TTC549 (cell line): Measurements from ENCODE around the gene STEAP4.
"Not testable (repeated sequence)": the region's sequence is repeated elsewhere in the genome, so short reads cannot be mapped to it uniquely, and the experiment has no call there.

ENCODE experiments used
- FAIRE-seq: peaks from 2 replicates; lab custom pipeline; 2012; peaks lifted over from hg19 to GRCh38; lab: Jason Lieb, UNC

The STEAP4 gene

GRCh38 chr7:88268051-88268450, 38.6 kb downstream of the STEAP4 start:
- FAIRE-seq: no peak

- no peak for FAIRE-seq
Measured at GRCh38 chr7:88267421-88267820, 39.3 kb downstream of the STEAP4 start.

GRCh38 chr7:88264987-88265386, 41.7 kb downstream of the STEAP4 start:
- FAIRE-seq: not testable (repeated sequence)

- FAIRE-seq: no peak
Measured at GRCh38 chr7:88262562-88262961, 44.1 kb downstream of the STEAP4 start.

GRCh38 chr7:88260719-88261118, 46.0 kb downstream of the STEAP4 start:
- FAIRE-seq: no peak

GRCh38 chr7:88259656-88260380, 46.9 kb downstream of the STEAP4 start:
- no peak for FAIRE-seq

GRCh38 chr7:88258296-88258695, 48.4 kb downstream of the STEAP4 start:
- FAIRE-seq: not testable (repeated sequence)

- FAIRE-seq: no peak
Measured at GRCh38 chr7:88256906-88257305, 49.8 kb downstream of the STEAP4 start.

- FAIRE-seq: no peak
Measured at GRCh38 chr7:88254721-88255424, 51.8 kb downstream of the STEAP4 start.

- no peak for FAIRE-seq
Measured at GRCh38 chr7:88253640-88254039, 53.1 kb downstream of the STEAP4 start.

GRCh38 chr7:88244258-88244657, 62.4 kb downstream of the STEAP4 start:
- no peak for FAIRE-seq

- peak; percentile 92 for FAIRE-seq
Measured at GRCh38 chr7:88243345-88243909, 63.3 kb downstream of the STEAP4 start.

- FAIRE-seq: no peak
Measured at GRCh38 chr7:88239852-88240251, 66.8 kb downstream of the STEAP4 start.

- FAIRE-seq: no peak
Measured at GRCh38 chr7:88233828-88234227, 72.9 kb downstream of the STEAP4 start.

GRCh38 chr7:88230646-88231045, 76.0 kb downstream of the STEAP4 start:
- FAIRE-seq: no peak

GRCh38 chr7:88229302-88229995, 77.2 kb downstream of the STEAP4 start:
- FAIRE-seq: no peak

GRCh38 chr7:88226886-88227516, 79.7 kb downstream of the STEAP4 start:
- no peak for FAIRE-seq

- no peak for FAIRE-seq
Measured at GRCh38 chr7:88226201-88226600, 80.5 kb downstream of the STEAP4 start.

GRCh38 chr7:88224601-88225275, 82.0 kb downstream of the STEAP4 start:
- FAIRE-seq: no peak

GRCh38 chr7:88223265-88223664, 83.4 kb downstream of the STEAP4 start:
- no peak for FAIRE-seq
